T-helper 1 cell treated with Interleukin-12 subunit alpha and Interleukin-12 subunit beta and Interleukin-4 antibody, amounts not matched to agents 30 ng/mL and 1 ng/mL, for 36 hours (primary cell): Measurements from ENCODE around the gene HSD17B13. TPM values are rescaled to one million over a fixed set of nuclear protein-coding genes. Genes with fewer than 3 reads are reported as not detected.
"Not testable (repeated sequence)": the region's sequence is repeated elsewhere in the genome, so short reads cannot be mapped to it uniquely, and the experiment has no call there.

ENCODE experiments used
- intact Hi-C: fragments of 100-400 bp; cut with micrococcal nuclease; formaldehyde crosslinking; loops from one replicate; pipeline ENCODE4 v1.15.1; 2024
- total RNA-seq: library from RNA; stranded (reverse); gene quantifications from 2 replicates; pipeline ENCODE4 v1.2.3, GENCODE V29; 2022

The HSD17B13 gene
- total RNA-seq: 0.15 and 0.22 TPM in 2 replicates

- intact Hi-C loops: no loop called here
Measured at GRCh38 chr4:87322754-87323153, at the start of gene HSD17B13. Gene HSD17B13, minus strand, starts transcription at chr4:87322882. Its CDS starts 41 bp downstream, at chr4:87322841.

- intact Hi-C loops: no loop called here
Measured at GRCh38 chr4:87370068-87370467, 47.4 kb upstream of the HSD17B13 start.

- intact Hi-C loops: no loop called here
Measured at GRCh38 chr4:87366521-87367162, 44.0 kb upstream of the HSD17B13 start.

- intact Hi-C loops: no loop called here
Measured at GRCh38 chr4:87365348-87365747, 42.7 kb upstream of the HSD17B13 start.

GRCh38 chr4:87363552-87363951 is 40.9 kb upstream of the HSD17B13 start:
- intact Hi-C loops: no loop called here

- intact Hi-C loops: no loop called here
Measured at GRCh38 chr4:87360338-87360935, 37.8 kb upstream of the HSD17B13 start.

GRCh38 chr4:87359258-87359657 is 36.6 kb upstream of the HSD17B13 start:
- intact Hi-C loops: no loop called here

GRCh38 chr4:87356832-87357526 is 34.3 kb upstream of the HSD17B13 start:
- intact Hi-C loops: no loop called here

- intact Hi-C loops: loop anchor here (5.0 kb wide), 1 partner anchor 113 kb away; no protein-coding TSS in a partner anchor
Measured at GRCh38 chr4:87354168-87355102, 31.8 kb upstream of the HSD17B13 start.

- intact Hi-C loops: loop anchor here (5.0 kb wide), 1 partner anchor 114 kb away; no protein-coding TSS in a partner anchor
Measured at GRCh38 chr4:87353592-87353991, 30.9 kb upstream of the HSD17B13 start.

GRCh38 chr4:87345139-87345538 is 22.5 kb upstream of the HSD17B13 start:
- intact Hi-C loops: no loop called here

- intact Hi-C loops: no loop called here
Measured at GRCh38 chr4:87342872-87343271, 20.2 kb upstream of the HSD17B13 start.

GRCh38 chr4:87341954-87342635 is 19.4 kb upstream of the HSD17B13 start:
- intact Hi-C loops: not testable (repeated sequence)

- intact Hi-C loops: no loop called here
Measured at GRCh38 chr4:87339440-87339839, 16.8 kb upstream of the HSD17B13 start.

GRCh38 chr4:87337361-87337760 is 14.7 kb upstream of the HSD17B13 start:
- intact Hi-C loops: no loop called here

GRCh38 chr4:87333267-87333666 is 10.6 kb upstream of the HSD17B13 start:
- intact Hi-C loops: no loop called here

- intact Hi-C loops: no loop called here
Measured at GRCh38 chr4:87330761-87331160, 8.1 kb upstream of the HSD17B13 start.

- intact Hi-C loops: no loop called here
Measured at GRCh38 chr4:87327136-87327535, 4.5 kb upstream of the HSD17B13 start.

- intact Hi-C loops: no loop called here
Measured at GRCh38 chr4:87326460-87326859, 3.8 kb upstream of the HSD17B13 start.

GRCh38 chr4:87321888-87322287 is 794 bp downstream of the HSD17B13 start:
- intact Hi-C loops: no loop called here

- intact Hi-C loops: no loop called here
Measured at GRCh38 chr4:87317527-87317926, 5.2 kb downstream of the HSD17B13 start.
